Activated T-cell treated with anti-CD3 and anti-CD28 coated beads, Interleukin-2, amount 50 U/mL, for 24 hours (primary cell): ENCODE measurements around the gene ELMO1.

ENCODE experiments used
- DNase-seq: peaks from one replicate; pipeline ENCODE4 v3.0.0-alpha.2; 2020
- H3K27ac Mint-ChIP-seq: 2 replicates; pipeline ENCODE4 v1.8.0; 2020; ENCODE audit warnings: mild to moderate bottlenecking, mixed read lengths
- H3K27me3 Mint-ChIP-seq: 2 replicates; pipeline ENCODE4 v1.8.0; 2020; ENCODE audit warnings: mixed read lengths
- H3K36me3 Mint-ChIP-seq: 2 replicates; pipeline ENCODE4 v1.8.0; 2020; ENCODE audit warnings: low read depth, mixed read lengths
- H3K4me1 Mint-ChIP-seq: 2 replicates; pipeline ENCODE4 v1.8.0; 2020; ENCODE audit warnings: low read depth, mixed read lengths
- H3K4me3 Mint-ChIP-seq: 2 replicates; pipeline ENCODE4 v1.8.0; 2020; ENCODE audit warnings: mild to moderate bottlenecking, moderate library complexity, mixed read lengths
- H3K9me3 Mint-ChIP-seq: 2 replicates; pipeline ENCODE4 v1.8.0; 2020; ENCODE audit warnings: mixed read lengths

ELMO1 gene

DNA sequence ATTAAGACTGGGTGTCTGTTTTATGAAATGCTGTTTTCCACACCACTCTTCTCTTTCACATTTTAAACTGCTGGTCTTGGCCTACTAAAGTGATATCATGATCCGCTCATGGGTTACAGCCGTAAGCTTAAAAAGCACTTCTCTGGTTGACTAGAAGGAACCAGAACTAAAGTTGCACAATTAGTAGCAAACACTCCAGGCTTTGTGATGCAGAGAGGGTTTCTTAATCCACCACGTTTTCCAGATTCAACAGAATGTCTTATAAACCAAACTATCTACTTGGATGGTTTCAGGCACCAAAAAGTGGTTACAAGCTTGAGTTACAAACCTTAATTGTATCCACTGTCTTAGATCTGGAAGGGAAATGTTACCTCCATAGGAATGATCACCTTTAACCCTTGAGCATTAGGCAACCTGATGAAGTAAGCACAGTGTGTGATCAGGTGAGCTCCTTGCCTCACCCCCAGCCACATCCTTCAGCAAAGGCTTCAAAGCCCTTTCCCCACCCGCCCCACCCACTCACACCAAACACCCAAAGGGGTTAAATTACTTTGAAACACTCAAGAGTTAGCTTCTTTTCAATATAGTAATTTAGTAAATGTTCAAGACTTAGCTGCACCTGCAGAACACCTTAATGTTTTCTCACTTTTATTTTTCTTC, 3.5 kb downstream of the ELMO1 start:
- no peaks in the 10 kb centered on the region for H3K27me3 Mint-ChIP-seq
- H3K36me3 Mint-ChIP-seq, result peaks cover 50% of the 10 kb centered on the region
- H3K4me1 Mint-ChIP-seq, result peaks cover 78% of the 10 kb centered on the region
- H3K27ac Mint-ChIP-seq, result peak overlapping the region; percentile 96
- no peak overlapping the region for H3K4me3 Mint-ChIP-seq
- H3K9me3 Mint-ChIP-seq, result no peaks in the 10 kb centered on the region
- no peak for DNase-seq

DNA sequence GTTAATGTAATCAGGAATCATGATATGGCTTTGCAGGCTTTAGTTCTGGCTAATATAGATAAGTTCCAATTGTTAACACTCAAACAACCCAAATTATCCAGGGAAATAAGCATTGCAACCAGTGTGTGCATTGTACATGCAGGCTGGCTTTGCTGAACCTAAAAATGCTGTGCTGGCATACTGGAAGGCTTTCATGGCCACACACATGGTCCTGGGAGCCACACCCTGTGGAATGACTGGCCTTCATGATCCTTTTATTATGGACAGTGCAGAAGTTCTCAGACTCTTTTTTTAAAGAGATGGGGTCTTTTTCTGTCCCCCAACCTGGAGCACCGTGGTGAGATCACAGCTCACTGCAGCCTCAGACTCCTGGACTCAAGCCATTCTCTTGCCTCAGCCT, 5.0 kb downstream of the ELMO1 start:
- peak overlapping the region; percentile 3 for H3K27ac Mint-ChIP-seq
- H3K4me1 Mint-ChIP-seq, result peaks cover 84% of the 10 kb centered on the region

DNA sequence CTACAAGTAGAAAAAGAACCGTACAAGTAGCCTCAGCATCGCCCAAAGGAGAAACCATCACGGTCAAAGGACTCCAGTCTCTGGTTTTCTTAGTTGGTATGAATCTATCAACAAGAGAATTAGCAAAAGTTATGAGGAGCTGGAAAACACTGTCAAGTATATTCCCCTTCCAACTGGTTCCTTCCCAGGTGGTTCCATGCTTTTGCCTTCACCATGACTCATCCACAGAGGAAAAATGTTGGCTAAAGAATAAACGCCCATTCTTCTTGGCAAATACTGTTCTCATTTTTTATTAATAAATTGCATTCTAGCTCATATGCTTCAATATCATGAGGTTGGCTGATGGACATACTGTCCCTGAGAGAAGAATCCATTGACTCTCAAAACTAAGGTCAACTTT, 6.4 kb downstream of the ELMO1 start:
- Mint-ChIP-seq H3K36me3 (peaks cover 52% of the 10 kb centered on the region), H3K4me3 (no peak overlapping the region), H3K27me3 (no peaks in the 10 kb centered on the region), H3K4me1 (peaks cover 88% of the 10 kb centered on the region), H3K9me3 (no peaks in the 10 kb centered on the region), H3K27ac (peak overlapping the region; percentile 95)
- DNase-seq, result no peak

More for the DNA sequence above, 5.0 kb downstream of the ELMO1 start:
- H3K9me3 Mint-ChIP-seq, result no peaks in the 10 kb centered on the region
- H3K36me3 Mint-ChIP-seq, result peaks cover 54% of the 10 kb centered on the region
- no peak overlapping the region for H3K4me3 Mint-ChIP-seq
- DNase-seq, result no peak
- H3K27me3 Mint-ChIP-seq, result no peaks in the 10 kb centered on the region

DNA sequence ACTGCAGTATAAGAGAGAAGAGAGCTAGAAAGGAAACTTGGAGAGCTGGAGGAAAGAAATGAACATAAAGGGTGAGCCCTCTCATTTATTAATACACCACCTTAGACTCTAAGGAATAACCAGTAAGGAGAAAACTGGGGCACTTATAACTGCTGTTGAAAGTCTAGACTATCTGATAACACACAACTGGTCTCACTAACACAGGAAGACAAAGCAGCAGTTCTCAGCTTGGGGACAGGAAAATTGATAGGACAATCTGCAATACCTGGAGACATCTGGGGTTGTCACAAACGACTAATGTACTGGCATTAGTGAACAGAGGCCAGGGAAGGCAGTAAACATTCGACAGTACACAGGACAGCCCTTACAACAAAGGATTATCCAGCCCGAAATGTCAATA, 6.8 kb downstream of the ELMO1 start:
- H3K4me3 Mint-ChIP-seq, result peak overlapping the region; percentile 60

DNA sequence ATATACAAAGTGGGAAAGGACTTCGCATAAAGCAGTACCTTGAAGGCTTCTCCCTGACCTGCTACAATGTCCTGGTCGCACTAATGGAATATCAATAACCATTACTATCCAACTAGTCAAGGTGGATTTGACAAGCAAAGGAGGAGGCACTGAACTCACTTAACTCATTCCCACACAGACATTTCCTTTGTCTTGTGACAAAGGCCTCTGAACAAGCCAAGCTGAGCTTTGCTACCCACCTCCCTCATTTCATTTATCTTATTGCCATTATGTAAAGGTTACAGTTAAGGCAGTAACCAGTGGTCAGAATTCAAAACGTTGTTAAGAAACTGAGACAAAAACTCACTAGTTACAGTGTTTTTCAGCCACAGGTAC, 7.3 kb downstream of the ELMO1 start:
- H3K27ac Mint-ChIP-seq, result peak overlapping the region; percentile 95
- H3K4me1 Mint-ChIP-seq, result peaks cover 88% of the 10 kb centered on the region

More for the DNA sequence above, 6.8 kb downstream of the ELMO1 start:
- Mint-ChIP-seq H3K27ac (peak overlapping the region; percentile 95), H3K27me3 (no peaks in the 10 kb centered on the region), H3K9me3 (no peaks in the 10 kb centered on the region), H3K36me3 (peaks cover 50% of the 10 kb centered on the region), H3K4me1 (peaks cover 88% of the 10 kb centered on the region)
- DNase-seq, result no peak

DNA sequence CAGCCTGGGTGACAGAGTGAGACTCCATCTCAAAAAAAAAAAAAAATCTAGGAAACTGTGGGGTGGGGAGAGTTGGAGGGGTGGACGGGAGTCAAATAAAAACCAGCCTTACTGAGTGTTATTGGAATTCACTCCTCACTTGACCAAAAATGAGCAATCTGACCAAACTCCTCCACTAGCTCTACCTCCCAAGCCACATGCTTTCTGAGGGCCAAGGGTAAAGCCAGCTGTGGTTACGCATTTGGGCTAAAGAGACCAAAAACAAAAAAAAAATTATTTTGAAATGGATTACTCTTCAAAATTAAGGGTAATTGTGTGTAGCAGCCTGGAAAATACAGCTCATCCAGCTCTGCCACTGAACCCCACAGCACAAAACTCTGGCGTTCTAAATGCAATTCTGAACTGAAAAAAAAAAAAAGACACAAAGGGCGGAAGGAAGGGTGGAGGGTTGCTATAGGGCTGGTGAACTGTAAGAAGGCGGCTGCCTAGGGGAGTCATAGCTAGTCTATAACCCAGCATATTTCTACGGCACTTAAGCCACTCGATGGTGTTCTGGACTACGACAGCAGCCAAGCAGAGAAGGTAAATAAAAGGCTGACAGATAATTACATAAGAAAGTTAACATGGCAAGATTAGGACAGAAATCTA, 7.8 kb downstream of the ELMO1 start:
- Mint-ChIP-seq H3K27ac (peak overlapping the region; percentile 95), H3K4me1 (peaks cover 88% of the 10 kb centered on the region), H3K27me3 (no peaks in the 10 kb centered on the region), H3K9me3 (no peaks in the 10 kb centered on the region), H3K36me3 (peaks cover 50% of the 10 kb centered on the region), H3K4me3 (peak overlapping the region; percentile 60)
- no peak for DNase-seq

More for the DNA sequence above, 7.3 kb downstream of the ELMO1 start:
- no peak for DNase-seq
- H3K9me3 Mint-ChIP-seq, result no peaks in the 10 kb centered on the region
- H3K36me3 Mint-ChIP-seq, result peaks cover 49% of the 10 kb centered on the region
- no peaks in the 10 kb centered on the region for H3K27me3 Mint-ChIP-seq
- H3K4me3 Mint-ChIP-seq, result peak overlapping the region; percentile 60

DNA sequence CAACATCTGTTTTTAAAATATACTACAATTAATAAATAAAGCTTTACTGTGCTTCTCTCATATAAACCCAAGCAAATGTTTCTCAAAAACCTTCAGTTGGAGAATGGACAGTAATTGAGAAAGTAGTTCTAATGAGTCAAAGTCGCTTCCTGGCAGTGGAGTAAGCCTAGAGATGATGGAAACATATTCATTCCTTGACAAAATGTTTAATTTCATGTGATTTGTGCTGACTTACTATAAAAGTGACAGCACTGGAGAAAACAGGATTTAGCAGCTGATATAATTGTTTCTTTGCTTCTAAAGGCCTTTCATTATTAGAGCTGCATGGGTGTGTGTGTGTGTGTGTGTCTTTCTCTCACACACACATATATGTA, 9.0 kb downstream of the ELMO1 start:
- H3K4me1 Mint-ChIP-seq, result peaks cover 89% of the 10 kb centered on the region
- H3K36me3 Mint-ChIP-seq, result peaks cover 41% of the 10 kb centered on the region
- no peak for DNase-seq
- H3K27me3 Mint-ChIP-seq, result no peaks in the 10 kb centered on the region
- H3K4me3 Mint-ChIP-seq, result peak overlapping the region; percentile 60
- no peaks in the 10 kb centered on the region for H3K9me3 Mint-ChIP-seq
- H3K27ac Mint-ChIP-seq, result peak overlapping the region; percentile 95

DNA sequence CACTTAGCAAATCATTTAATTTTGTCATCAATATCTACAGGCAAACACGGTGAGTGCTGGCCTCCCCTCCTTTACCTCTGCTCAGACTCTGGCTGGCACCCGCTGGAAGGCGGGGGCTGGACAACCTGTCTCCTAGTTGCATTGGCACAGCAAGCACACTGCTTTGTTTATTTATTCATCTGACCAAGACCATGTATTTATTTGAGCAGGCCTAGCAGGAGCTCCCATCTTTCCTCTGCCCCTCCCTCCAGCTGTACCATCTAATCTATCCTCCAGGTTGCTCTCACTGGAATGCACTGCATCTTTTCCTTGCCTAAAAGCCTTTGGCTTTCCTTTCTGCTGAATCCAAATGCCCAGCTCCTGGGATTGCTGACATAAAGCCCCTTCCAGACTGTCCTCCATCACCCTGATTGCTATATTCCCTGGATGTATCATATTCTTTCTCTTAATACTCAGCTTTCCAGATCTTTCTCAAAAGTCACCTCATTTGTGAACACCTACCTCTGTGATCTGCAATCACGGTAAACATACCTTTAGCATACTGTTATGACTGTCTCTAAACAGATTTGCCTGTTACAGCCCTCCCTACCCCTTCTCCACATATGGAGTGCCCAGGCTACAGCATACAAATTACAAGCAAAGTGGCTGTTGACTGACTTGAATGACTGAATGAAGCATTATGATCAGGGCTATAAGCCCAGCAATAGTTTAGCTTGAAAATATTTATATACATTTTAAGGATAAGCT, 9.6 kb downstream of the ELMO1 start:
- no peak for DNase-seq
- Mint-ChIP-seq H3K36me3 (peaks cover 35% of the 10 kb centered on the region), H3K4me1 (peaks cover 91% of the 10 kb centered on the region), H3K27me3 (no peaks in the 10 kb centered on the region), H3K4me3 (no peak overlapping the region), H3K27ac (peak overlapping the region; percentile 95), H3K9me3 (no peaks in the 10 kb centered on the region)

DNA sequence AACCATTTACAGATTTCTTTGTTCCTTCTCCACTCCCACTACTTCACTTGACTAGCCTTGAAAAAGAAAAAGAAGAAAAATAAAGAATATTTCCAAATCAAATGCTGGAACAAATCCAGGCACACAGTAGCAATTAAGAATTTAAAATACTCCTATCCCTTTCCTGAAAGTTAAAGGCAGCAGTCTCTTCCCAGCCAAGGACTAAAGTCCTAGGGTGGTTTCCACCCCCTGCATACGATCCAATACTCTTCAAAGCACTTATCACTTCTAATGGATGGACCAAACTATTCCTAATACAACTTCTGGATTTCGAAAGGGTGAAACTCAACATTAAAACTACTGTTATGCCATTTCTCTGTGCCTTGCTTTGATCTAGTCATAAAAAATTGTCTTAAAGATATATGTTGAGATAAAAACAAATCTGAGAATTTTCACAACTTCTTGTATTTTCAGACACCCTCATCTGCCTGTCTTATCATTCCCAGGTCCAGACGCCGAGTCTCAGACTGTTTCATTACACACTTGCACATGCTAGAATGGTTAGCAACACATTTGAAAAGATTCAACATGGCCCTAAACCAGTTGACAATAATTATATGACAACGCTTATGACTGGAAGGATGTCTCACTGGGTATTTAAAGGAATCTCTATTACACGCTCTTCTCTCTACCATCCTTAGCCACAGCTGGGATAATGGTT, 13.4 kb downstream of the ELMO1 start:
- no peak for DNase-seq
- H3K27me3 Mint-ChIP-seq, result no peaks in the 10 kb centered on the region
- peaks cover 26% of the 10 kb centered on the region for H3K36me3 Mint-ChIP-seq
- no peaks in the 10 kb centered on the region for H3K9me3 Mint-ChIP-seq
- H3K4me1 Mint-ChIP-seq, result peaks cover 91% of the 10 kb centered on the region
- H3K27ac Mint-ChIP-seq, result no peak overlapping the region
- H3K4me3 Mint-ChIP-seq, result no peak overlapping the region

DNA sequence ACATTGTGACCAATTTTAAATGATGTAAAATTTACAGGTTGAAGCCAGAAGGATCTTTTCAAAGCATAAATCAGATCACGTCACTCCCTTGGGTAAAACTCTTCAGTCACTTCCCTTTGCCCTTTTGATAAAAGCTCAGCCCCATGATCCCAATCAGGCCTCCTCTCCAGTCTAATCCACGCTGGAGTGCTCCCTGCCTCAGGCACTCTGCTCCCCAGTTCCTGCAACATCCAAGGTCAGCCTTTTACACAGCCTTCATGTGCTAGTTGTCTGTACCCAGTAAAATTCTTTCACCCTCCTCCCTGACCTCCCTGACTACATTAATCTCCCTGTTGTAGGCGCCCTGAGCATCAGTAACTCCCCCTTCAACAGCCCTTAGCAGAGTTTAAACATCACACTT, 14.1 kb downstream of the ELMO1 start:
- no peaks in the 10 kb centered on the region for H3K9me3 Mint-ChIP-seq
- no peak for DNase-seq
- H3K4me1 Mint-ChIP-seq, result peaks cover 92% of the 10 kb centered on the region
- peak overlapping the region; percentile 11 for H3K27ac Mint-ChIP-seq
- no peak overlapping the region for H3K4me3 Mint-ChIP-seq
- peaks cover 32% of the 10 kb centered on the region for H3K36me3 Mint-ChIP-seq
- no peaks in the 10 kb centered on the region for H3K27me3 Mint-ChIP-seq

DNA sequence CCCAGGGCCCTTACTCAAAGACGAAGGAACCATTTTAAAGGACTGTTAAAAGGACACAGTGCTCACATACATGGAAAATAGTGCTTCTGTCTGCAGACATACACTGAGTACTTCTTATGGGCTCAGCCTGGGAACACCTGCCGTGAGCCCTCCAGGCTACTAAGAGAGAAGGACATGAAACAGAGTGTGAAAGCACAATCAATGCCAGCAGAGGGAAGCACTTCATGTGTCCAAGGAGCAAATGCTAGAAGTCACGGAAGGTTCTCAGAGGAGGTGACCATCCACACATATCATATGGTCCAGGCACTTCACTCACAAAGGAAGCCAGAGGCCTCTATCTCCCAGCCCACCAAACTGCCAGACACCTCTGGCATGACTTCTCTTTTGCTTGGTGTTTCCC, 15.5 kb downstream of the ELMO1 start:
- H3K4me3 Mint-ChIP-seq, result peak overlapping the region; percentile 51
- H3K27ac Mint-ChIP-seq, result peak overlapping the region; percentile 82
- peaks cover 37% of the 10 kb centered on the region for H3K36me3 Mint-ChIP-seq
- DNase-seq, result no peak
- H3K4me1 Mint-ChIP-seq, result peaks cover 94% of the 10 kb centered on the region
- no peaks in the 10 kb centered on the region for H3K9me3 Mint-ChIP-seq
- H3K27me3 Mint-ChIP-seq, result no peaks in the 10 kb centered on the region

DNA sequence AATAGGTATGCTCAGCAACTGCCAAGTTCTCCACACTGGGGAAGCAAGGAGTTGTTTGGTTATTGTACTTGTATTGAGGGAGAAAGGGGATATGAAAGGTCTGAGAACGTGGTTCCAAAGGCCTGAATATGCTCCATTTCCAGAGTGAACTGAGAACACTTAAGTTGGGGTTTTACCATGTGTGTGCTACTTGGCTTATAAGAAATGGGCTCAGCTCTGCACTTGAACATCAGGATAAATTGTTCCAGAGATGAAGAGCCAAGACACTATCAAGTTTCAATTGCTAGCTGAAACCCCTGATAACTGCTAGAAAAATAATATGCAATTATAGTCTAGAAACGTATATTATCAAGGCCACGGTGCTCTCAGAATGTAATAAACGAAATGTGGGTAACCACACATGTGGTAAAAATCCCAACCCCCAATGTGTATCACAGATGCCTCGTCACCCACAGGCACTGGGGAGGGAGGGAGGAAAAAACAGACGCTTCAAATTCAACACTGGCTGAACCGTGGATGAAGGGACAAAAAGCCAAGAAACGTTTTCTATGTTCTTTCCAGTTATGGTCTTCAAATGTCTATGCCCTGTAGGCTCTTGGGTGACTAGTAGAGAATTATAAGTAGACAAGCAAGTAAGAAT, 16.3 kb downstream of the ELMO1 start:
- H3K27ac Mint-ChIP-seq, result peak overlapping the region; percentile 82
- no peak for DNase-seq
- H3K9me3 Mint-ChIP-seq, result no peaks in the 10 kb centered on the region
- no peaks in the 10 kb centered on the region for H3K27me3 Mint-ChIP-seq
- H3K4me1 Mint-ChIP-seq, result peaks cover 97% of the 10 kb centered on the region
- H3K4me3 Mint-ChIP-seq, result peak overlapping the region; percentile 51
- H3K36me3 Mint-ChIP-seq, result peaks cover 43% of the 10 kb centered on the region

DNA sequence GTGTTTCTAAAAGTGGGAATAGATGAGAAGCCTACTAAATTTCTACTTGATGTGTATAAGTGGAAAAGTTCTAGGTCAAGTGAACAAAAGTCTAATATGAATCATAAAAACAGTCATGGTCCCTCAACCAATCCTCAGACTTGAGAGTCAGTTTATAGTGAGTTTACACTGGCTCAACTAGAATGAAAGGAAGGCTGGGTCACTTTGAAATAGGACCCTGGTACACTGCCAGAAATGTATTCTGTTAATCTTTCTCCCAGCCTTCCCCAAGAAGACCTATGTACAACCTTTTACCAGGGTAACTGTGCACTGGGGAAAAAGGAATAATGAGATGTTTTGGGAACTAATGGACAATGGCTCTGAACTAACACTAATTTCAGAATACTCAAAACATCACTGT, 17.3 kb downstream of the ELMO1 start:
- no peak for DNase-seq
- H3K27ac Mint-ChIP-seq, result no peak overlapping the region
- H3K36me3 Mint-ChIP-seq, result peaks cover 51% of the 10 kb centered on the region
- H3K4me3 Mint-ChIP-seq, result no peak overlapping the region
- no peaks in the 10 kb centered on the region for H3K9me3 Mint-ChIP-seq
- peaks cover 97% of the 10 kb centered on the region for H3K4me1 Mint-ChIP-seq
- H3K27me3 Mint-ChIP-seq, result no peaks in the 10 kb centered on the region

DNA sequence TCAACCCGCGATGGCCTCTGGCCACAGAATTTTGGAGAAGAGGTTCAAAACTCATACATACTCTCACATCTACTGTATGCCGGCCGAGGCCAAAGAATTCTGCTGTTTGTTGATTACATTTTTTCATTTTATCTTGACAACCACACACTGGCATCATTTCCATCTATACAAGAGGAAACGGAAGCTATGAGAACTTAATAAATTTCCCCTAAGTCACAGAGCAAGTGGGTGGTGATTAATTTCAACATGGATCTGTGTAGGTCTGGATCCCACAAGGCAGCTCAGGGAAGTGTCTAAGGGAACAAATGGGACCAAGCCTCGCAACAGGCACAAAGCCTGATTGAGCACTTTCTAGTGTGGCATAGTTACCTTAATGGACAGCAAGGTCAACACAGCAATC, 18.0 kb downstream of the ELMO1 start:
- Mint-ChIP-seq H3K36me3 (peaks cover 49% of the 10 kb centered on the region), H3K4me3 (no peak overlapping the region), H3K9me3 (no peaks in the 10 kb centered on the region), H3K27me3 (no peaks in the 10 kb centered on the region), H3K4me1 (peaks cover 92% of the 10 kb centered on the region), H3K27ac (peak overlapping the region; percentile 57)
- DNase-seq, result no peak
